ENCODE results near the gene MARK3. TPM values are rescaled to one million over a fixed set of nuclear protein-coding genes. Genes with fewer than 3 reads are reported as not detected.

MARK3 gene
- total and polyA plus RNA-seq, 10 of the 15 experiments (the other 5 are each of a cell fraction or from before 2014, with no cell fraction given), result 10.7 to 75.1 (median 41.4) TPM

DNA sequence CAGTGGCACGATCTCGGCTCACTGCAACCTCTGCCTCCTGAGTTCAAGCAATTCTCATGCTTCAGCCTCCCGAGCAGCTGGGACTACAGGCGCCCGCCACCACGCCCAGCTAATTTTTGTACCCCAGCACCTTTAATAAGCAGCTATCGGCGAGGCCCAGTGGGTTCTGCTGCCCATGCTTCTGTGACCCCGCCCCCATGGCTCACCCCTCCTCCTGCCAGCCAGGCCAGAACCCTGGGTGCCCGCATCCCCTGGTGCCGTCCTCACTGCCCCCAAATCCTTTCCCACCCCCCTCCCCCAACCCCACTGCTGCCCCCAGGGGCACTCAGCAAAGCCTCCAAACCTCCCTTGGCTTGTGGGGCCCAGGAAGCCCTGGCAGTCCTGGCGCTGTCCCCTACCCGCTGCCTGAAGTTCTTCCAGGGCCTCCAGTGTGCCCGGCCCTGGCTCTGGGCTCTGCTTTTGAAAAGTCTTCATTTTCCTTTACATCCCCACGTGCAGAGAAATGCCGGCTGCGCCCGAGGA lies 162.8 kb downstream of the MARK3 start (continued):
- no peak for TF ChIP-seq IRF3 (IDR thresholded peaks at IDR 0.05)

DNA sequence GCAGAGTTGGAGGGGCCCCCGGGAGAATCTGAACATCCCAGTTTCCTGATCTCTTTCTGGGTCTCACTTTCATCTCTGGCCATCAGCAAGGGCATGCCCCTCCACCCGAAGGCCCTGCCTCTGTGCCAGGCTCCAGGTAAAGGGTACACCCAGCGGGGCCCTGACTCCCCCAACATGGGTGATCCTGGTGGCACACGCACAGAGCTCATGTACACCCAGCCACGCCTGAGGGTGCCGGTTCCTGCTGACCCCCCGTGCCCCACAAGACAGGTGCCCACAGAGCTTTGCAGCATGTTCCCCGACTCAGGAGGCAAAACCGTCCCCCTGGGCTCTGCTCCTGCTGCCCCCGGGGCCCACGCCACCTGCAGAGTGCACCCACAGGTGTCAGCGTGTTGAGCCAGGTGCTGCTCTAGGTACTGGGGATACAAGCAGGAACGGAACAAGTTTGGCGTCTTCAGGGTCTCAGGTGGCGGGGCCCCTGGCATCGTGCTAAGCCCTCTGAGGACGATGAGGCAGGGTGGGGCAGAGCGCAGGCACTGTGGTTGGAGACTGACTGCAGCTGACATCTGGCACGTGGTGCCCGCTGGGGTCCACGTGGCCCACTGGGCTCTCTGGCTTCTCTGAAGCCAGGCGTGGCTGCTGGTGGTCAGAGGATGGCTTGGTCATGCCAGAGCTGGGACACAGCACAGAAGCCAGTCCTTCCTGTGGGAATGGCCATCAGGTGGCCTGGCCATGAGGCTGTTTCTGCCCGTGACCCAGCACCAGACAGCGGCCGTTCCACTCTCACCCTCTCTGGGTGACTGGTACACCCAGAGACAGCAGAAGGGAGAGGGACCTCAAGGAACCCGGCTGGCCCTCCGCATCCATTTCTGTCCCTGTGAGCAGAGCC lies 163.5 kb downstream of the MARK3 start:
- in situ Hi-C loops (cut with MboI), result no loop called here
- no peak overlapping the region for H3K27ac ChIP-seq (ENCODE audit: control insufficient read depth, insufficient read depth)
- ChIA-PET POLR2A (no interaction called here), CTCF (interaction anchor here (0.9 to 5.7 kb wide), 3 partner anchors 9 to 30 kb away, joined by 4 to 53 read pairs (median 13); no protein-coding TSS in a partner anchor), SMC1A (ENCODE audit: uncharacterized antibody, unreplicated experiment) (interaction anchor here (0.6 kb wide), 1 partner anchor 16 kb away, joined by 3 read pairs; no protein-coding TSS in a partner anchor), RAD21 (ENCODE audit: unreplicated experiment) (interaction anchor here (2.5 kb wide), 1 partner anchor 30 kb away, joined by 25 read pairs; no protein-coding TSS in a partner anchor)
- H3K4me3 ChIP-seq, result no peak overlapping the region
- DNase-seq (ENCODE audit: low read depth, low spot score) (no peak), ATAC-seq (no peak), FAIRE-seq (no peak)
- 60% methylated on average over 27 of the region's 27 CpGs for WGBS (ENCODE audit: insufficient coverage, insufficient replicate concordance, low lambda C conversion rate, missing lambda C conversion rate)
- H3K9me3 ChIP-seq (replicated peaks; ENCODE audit: control insufficient read depth, insufficient read depth, low read length), result no peaks in the 10 kb centered on the region
- H4K20me1 ChIP-seq (ENCODE audit: control insufficient read depth, insufficient read depth), result no peaks in the 10 kb centered on the region
- no peak overlapping the region for H3K4me2 ChIP-seq (ENCODE audit: control insufficient read depth, insufficient read depth)
- TF ChIP-seq CHD2 (IDR thresholded peaks at IDR 0.05; ENCODE audit: borderline replicate concordance, low read depth, low read length), result no peak
- no peak for TF ChIP-seq ESRRA (IDR thresholded peaks at IDR 0.05; ENCODE audit: low read length)
- TF ChIP-seq CBX3 (IDR thresholded peaks at IDR 0.05; ENCODE audit: borderline replicate concordance, low read depth), result no peak
- no peak for TF ChIP-seq WRNIP1 (IDR thresholded peaks at IDR 0.05; ENCODE audit: borderline replicate concordance, low read depth, low read length)
- TF ChIP-seq SUZ12 (IDR thresholded peaks at IDR 0.05; ENCODE audit: unreplicated experiment), result no peak
- TF ChIP-seq IRF3 (IDR thresholded peaks at IDR 0.05), result no peak
- no peak for TF ChIP-seq SREBF2 (IDR thresholded peaks at IDR 0.05; ENCODE audit: low read length)
- TF ChIP-seq RBBP5 (conservative IDR thresholded peaks at IDR 0.05), result no peak
- no peak for TF ChIP-seq KLF5 (IDR thresholded peaks at IDR 0.05; ENCODE audit: partially characterized antibody)
- TF ChIP-seq MAX (IDR thresholded peaks at IDR 0.05; ENCODE audit: low read depth, low read length), result no peak
- no peak for TF ChIP-seq ATF3 (IDR thresholded peaks at IDR 0.05; ENCODE audit: borderline replicate concordance, extremely low read depth, low read depth, low read length)
- TF ChIP-seq, protein P1, sequence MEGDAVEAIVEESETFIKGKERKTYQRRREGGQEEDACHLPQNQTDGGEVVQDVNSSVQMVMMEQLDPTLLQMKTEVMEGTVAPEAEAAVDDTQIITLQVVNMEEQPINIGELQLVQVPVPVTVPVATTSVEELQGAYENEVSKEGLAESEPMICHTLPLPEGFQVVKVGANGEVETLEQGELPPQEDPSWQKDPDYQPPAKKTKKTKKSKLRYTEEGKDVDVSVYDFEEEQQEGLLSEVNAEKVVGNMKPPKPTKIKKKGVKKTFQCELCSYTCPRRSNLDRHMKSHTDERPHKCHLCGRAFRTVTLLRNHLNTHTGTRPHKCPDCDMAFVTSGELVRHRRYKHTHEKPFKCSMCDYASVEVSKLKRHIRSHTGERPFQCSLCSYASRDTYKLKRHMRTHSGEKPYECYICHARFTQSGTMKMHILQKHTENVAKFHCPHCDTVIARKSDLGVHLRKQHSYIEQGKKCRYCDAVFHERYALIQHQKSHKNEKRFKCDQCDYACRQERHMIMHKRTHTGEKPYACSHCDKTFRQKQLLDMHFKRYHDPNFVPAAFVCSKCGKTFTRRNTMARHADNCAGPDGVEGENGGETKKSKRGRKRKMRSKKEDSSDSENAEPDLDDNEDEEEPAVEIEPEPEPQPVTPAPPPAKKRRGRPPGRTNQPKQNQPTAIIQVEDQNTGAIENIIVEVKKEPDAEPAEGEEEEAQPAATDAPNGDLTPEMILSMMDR (IDR thresholded peaks at IDR 0.05 in 2 of 3, conservative IDR thresholded peaks at IDR 0.05 in 1 of 3; ENCODE audit: control insufficient read depth in 2 of 3, extremely low read depth in 1 of 3, insufficient read depth in 1 of 3, low read depth in 3 of 3, low read length in 3 of 3), result no peak
- no peak for TF ChIP-seq IKZF2 (IDR thresholded peaks at IDR 0.05)
- no peak for TF ChIP-seq NFXL1 (IDR thresholded peaks at IDR 0.05; ENCODE audit: borderline replicate concordance)
- no peak for TF ChIP-seq MEF2B (IDR thresholded peaks at IDR 0.05; ENCODE audit: partially characterized antibody, poor library complexity, severe bottlenecking)
- no peak for TF ChIP-seq TCF12 (IDR thresholded peaks at IDR 0.05; ENCODE audit: low read depth, low read length)
- no peaks in the 10 kb centered on the region for H3K79me2 ChIP-seq (ENCODE audit: control insufficient read depth, insufficient read depth, low read length)
- H2AFZ ChIP-seq (ENCODE audit: control insufficient read depth, low read depth, low read length), result no peak overlapping the region
- BruUV-seq (replicated peaks), result no TSS peak
- H3K9ac ChIP-seq (ENCODE audit: control insufficient read depth, insufficient read depth, low read length), result no peak overlapping the region
- intact Hi-C loops (cut with micrococcal nuclease; ENCODE audit: unreplicated experiment), result no loop called here
- H3K4me1 ChIP-seq (ENCODE audit: control insufficient read depth, insufficient read depth, low read length), result no peaks in the 10 kb centered on the region
- no peaks in the 10 kb centered on the region for H3K27me3 ChIP-seq (replicated peaks in 1 of 2; ENCODE audit: control insufficient read depth in 2 of 2, insufficient read depth in 2 of 2, low read length in 1 of 2)
- H3K36me3 ChIP-seq (ENCODE audit: control insufficient read depth in 2 of 2, insufficient read depth in 2 of 2, low read length in 1 of 2), result no peaks in the 10 kb centered on the region

All from GM12878 (cell line).